HepG2 (cell line): ENCODE data around the gene PDE4D. TPM values are rescaled to one million over a fixed set of nuclear protein-coding genes. Genes with fewer than 3 reads are reported as not detected.

Experiments
- ATAC-seq: fragments of 200-7000 bp; cut with Tn5 transposase; 3 replicates; pipeline ENCODE4 v1.9.1; 2020; ENCODE audit warnings: mild to moderate bottlenecking, moderate library complexity
- BruUV-seq: library from RNA; stranded (reverse); fragments of 400-500 nt; replicated peaks from 2 replicates; lab custom pipeline; 2021; lab: Mats Ljungman, UMichigan
- CTCF ChIA-PET: fragments of 300-600 bp; formaldehyde crosslinking; extraction: SDS; loops from one replicate; lab custom pipeline; 2021; ENCODE audit warnings: low total read pairs, inconsistent platforms, low intra/inter-chr PET ratio; lab: Yijun Ruan, JAX
- POLR2A ChIA-PET: fragments of 350-600 bp; sonication (Branson Sonifier 250); formaldehyde crosslinking; loops from one replicate; lab custom pipeline; 2020; ENCODE audit warnings: antibody characterized with exemption, inconsistent platforms; lab: Yijun Ruan, JAX
- DNase-seq: peaks from one replicate; pipeline ENCODE4 v3.0.0-alpha.2; 2015; ENCODE audit warnings: low spot score
- FAIRE-seq: peaks from 3 replicates; lab custom pipeline; 2011; peaks lifted over from hg19 to GRCh38; lab: Jason Lieb, UNC
- H2AFZ ChIP-seq: one replicate; pipeline ENCODE4 v1.6.1; 2011; ENCODE audit warnings: low read length, inconsistent platforms
- H3K27ac ChIP-seq: fragments of 300-600 bp; 3 replicates; pipeline ENCODE4 v1.8.0; 2011; ENCODE audit warnings: mixed run types, mild to moderate bottlenecking, mixed read lengths, low read length, inconsistent platforms; ENCODE audit not compliant: insufficient read depth; ENCODE audit errors: extremely low read length
- H3K27me3 ChIP-seq, 2 experiments: fragments of 200-600 bp in 1 of 2; 2 replicates in 1 of 2; 3 replicates in 1 of 2; pipeline versions ENCODE4 v1.6.0 to v1.8.0; 2011; ENCODE audit warnings: low read length in 2 of 2, mild to moderate bottlenecking in 2 of 2, moderate library complexity in 2 of 2, inconsistent platforms in 1 of 2; ENCODE audit not compliant: insufficient read depth in 2 of 2, control insufficient read depth in 1 of 2
- H3K36me3 ChIP-seq, 2 experiments: fragments of 200-600 bp in 1 of 2; replicated peaks in 1 of 2; 2 replicates in 1 of 2; 3 replicates in 1 of 2; pipeline versions ENCODE4 v1.5.1 to v1.8.0; 2011; ENCODE audit warnings: low read length in 2 of 2, inconsistent platforms in 1 of 2; ENCODE audit not compliant: insufficient read depth in 2 of 2, control insufficient read depth in 1 of 2
- H3K4me1 ChIP-seq: 2 replicates; pipeline ENCODE4 v1.5.1; 2012; ENCODE audit warnings: low read length, inconsistent platforms; ENCODE audit not compliant: insufficient read depth
- H3K4me2 ChIP-seq: 2 replicates; pipeline ENCODE4 v1.6.0; 2011; ENCODE audit warnings: low read depth, low read length, inconsistent platforms
- H3K4me3 ChIP-seq, 3 experiments: fragments of 200-600 bp in 1 of 3; sonication (generic), shearing (Covaris generic) in 1 of 3; replicated peaks in 1 of 3; 2 replicates each; pipeline ENCODE4 v1.5.1; 2011 to 2016; ENCODE audit warnings: low read length in 3 of 3, inconsistent platforms in 2 of 3, low read depth in 2 of 3, mild to moderate bottlenecking in 2 of 3, control low read depth in 1 of 3, mixed read lengths in 1 of 3; ENCODE audit not compliant: insufficient read depth in 1 of 3
- H3K79me2 ChIP-seq: one replicate; pipeline ENCODE4 v1.6.1; 2011; ENCODE audit warnings: low read length, inconsistent platforms; ENCODE audit not compliant: insufficient read depth
- H3K9ac ChIP-seq: 2 replicates; pipeline ENCODE4 v1.6.0; 2011; ENCODE audit warnings: mild to moderate bottlenecking, low read depth, low read length, inconsistent platforms; ENCODE audit not compliant: insufficient read depth
- H3K9me3 ChIP-seq: 2 replicates; pipeline ENCODE4 v1.5.1; 2012; ENCODE audit warnings: mild to moderate bottlenecking, low read length
- H4K20me1 ChIP-seq: 2 replicates; pipeline ENCODE4 v1.6.0; 2011; ENCODE audit warnings: inconsistent platforms, mild to moderate bottlenecking, low read length, moderate library complexity; ENCODE audit not compliant: insufficient read depth
- GTF3A ChIP-seq: sonication (generic); formaldehyde crosslinking; conservative IDR thresholded peaks from 2 replicates; pipeline ENCODE4 v1.4.0; 2020; ENCODE audit warnings: mild to moderate bottlenecking, missing genetic modification reagents
- UBTF ChIP-seq: sonication (generic); formaldehyde crosslinking; IDR thresholded peaks from 2 replicates; pipeline ENCODE4 v1.4.0; 2020; ENCODE audit warnings: mild to moderate bottlenecking, missing genetic modification reagents
- ZNF335 ChIP-seq: sonication (generic); formaldehyde crosslinking; IDR thresholded peaks from 2 replicates; pipeline ENCODE4 v1.4.0; 2020; ENCODE audit warnings: missing genetic modification reagents
- WGBS: methylation state at CpG from one replicate; pipeline ENCODE4 v1.1.6; 2017; ENCODE audit warnings: low lambda C conversion rate; 5-methylcytosine and 5-hydroxymethylcytosine counted together
- in situ Hi-C: cut with HindIII; loops from 2 replicates; pipeline ENCODE4 v1.10.0; 2017; ENCODE audit warnings: low pct_unique_long_range_greater_than_20kb; ENCODE audit not compliant: extremely low pct_ligation_motif_present
- intact Hi-C: fragments of 100-400 bp; cut with micrococcal nuclease; formaldehyde crosslinking; loops from one replicate; pipeline ENCODE4 v1.10.0; 2022; ENCODE audit not compliant: unreplicated experiment
- polyA plus RNA-seq, 8 experiments: library from polyadenylated mRNA; depleted of rRNA in 3 of 8; stranded (reverse) in 7 of 8; unstranded in 1 of 8; fragments of >200 nt; fragmentation: Illumina TruSeq in 4 of 8; extraction: Trizol in 4 of 8; gene quantifications; 2 replicates each; pipeline versions ENCODE4 v1.2.1 to v1.2.3, GENCODE V29; 2011 to 2016; ENCODE audit warnings: low read depth in 4 of 8, missing spikeins in 1 of 8, mixed read lengths in 1 of 8; ENCODE audit not compliant: insufficient read depth in 1 of 8
- total RNA-seq, 5 experiments: library from RNA; depleted of rRNA; stranded (reverse); fragments of >200 nt; fragmentation: Illumina TruSeq; extraction: Trizol; gene quantifications; 2 replicates each; pipeline ENCODE4 v1.2.3, GENCODE V29; 2016; ENCODE audit warnings: low read depth in 1 of 5

The PDE4D gene
- total and polyA plus RNA-seq, 2 of the 13 experiments (the other 11 are each of a cell fraction or from before 2014, with no cell fraction given): 7.0 to 12.2 TPM

- 31% methylated on average over 3 of the region's 4 CpGs for WGBS
- H3K36me3 ChIP-seq: no peaks in the 10 kb centered on the region
- no peak for ATAC-seq
- POLR2A ChIA-PET: no interaction called here
- no peak for DNase-seq
- H3K4me2 ChIP-seq: no peak overlapping the region
- in situ Hi-C loops: no loop called here
- no peaks in the 10 kb centered on the region for H3K4me1 ChIP-seq
- H2AFZ ChIP-seq: no peak overlapping the region
- H3K27ac ChIP-seq: no peak overlapping the region
- H3K9me3 ChIP-seq: no peaks in the 10 kb centered on the region
- CTCF ChIA-PET: no interaction called here
- no peak for FAIRE-seq
- no peaks in the 10 kb centered on the region for H4K20me1 ChIP-seq
- H3K27me3 ChIP-seq: no peaks in the 10 kb centered on the region
- H3K79me2 ChIP-seq: no peaks in the 10 kb centered on the region
- no peak for TF ChIP-seq UBTF
- TF ChIP-seq, all 625 proteins: peak for 0
- BruUV-seq: no TSS peak
- intact Hi-C loops: no loop called here
- Histone ChIP-seq H3K9ac (no peak overlapping the region), H3K4me3 (no peak overlapping the region)
These were observed 961.4 kb downstream of the PDE4D start for GRCh38 chr5:58932057-58932612.

GRCh38 chr5:58930520-58930919 lies 963.0 kb downstream of the PDE4D start:
- Histone ChIP-seq H3K9ac (no peak overlapping the region), H3K4me1 (no peaks in the 10 kb centered on the region), H3K79me2 (no peaks in the 10 kb centered on the region), H3K36me3 (no peaks in the 10 kb centered on the region), H2AFZ (no peak overlapping the region), H3K27ac (no peak overlapping the region), H3K4me2 (no peak overlapping the region), H4K20me1 (no peaks in the 10 kb centered on the region), H3K4me3 (no peak overlapping the region), H3K9me3 (no peaks in the 10 kb centered on the region), H3K27me3 (no peaks in the 10 kb centered on the region)
- 2% methylated on average over 3 of the region's 3 CpGs for WGBS
- CTCF ChIA-PET: no interaction called here
- FAIRE-seq (no peak), ATAC-seq (no peak), DNase-seq (no peak)
- TF ChIP-seq ZNF335 (CRISPR knock-in tag): no peak
- TF ChIP-seq GTF3A (CRISPR knock-in tag): no peak
- in situ Hi-C loops: no loop called here
- intact Hi-C loops: no loop called here
- BruUV-seq: no TSS peak
- POLR2A ChIA-PET: no interaction called here
